HG02981 (cell line): Measurements from ENCODE around the gene IRF2BP2.

Experiments
- ATAC-seq: cut with Tn5 transposase; IDR thresholded peaks from one replicate; pipeline ENCODE4 v1.9.1; 2021; ENCODE audit warnings: mild to moderate bottlenecking, moderate library complexity; ENCODE audit not compliant: unreplicated experiment

IRF2BP2 gene

GRCh38 chr1:234559902-234560676, 49.9 kb downstream of the IRF2BP2 start:
- no peak for ATAC-seq

- no peak for ATAC-seq
Measured at GRCh38 chr1:234559152-234559901, 50.7 kb downstream of the IRF2BP2 start.

- no peak for ATAC-seq
Measured at GRCh38 chr1:234558330-234558836, 51.6 kb downstream of the IRF2BP2 start.

GRCh38 chr1:234556245-234556943, 53.6 kb downstream of the IRF2BP2 start:
- no peak for ATAC-seq

GRCh38 chr1:234555390-234556024, 54.5 kb downstream of the IRF2BP2 start:
- ATAC-seq = no peak

- ATAC-seq = no peak
Measured at GRCh38 chr1:234554698-234555311, 55.2 kb downstream of the IRF2BP2 start.
